GM12878 (cell line): ENCODE measurements around the gene SUFU. TPM values are rescaled to one million over a fixed set of nuclear protein-coding genes. Genes with fewer than 3 reads are reported as not detected.

Experiments
- CBX3 ChIP-seq: fragments of 200-600 bp; sonication (generic); IDR thresholded peaks from 2 replicates; pipeline ENCODE4 v1.6.1; 2016; ENCODE audit warnings: low read depth, borderline replicate concordance
- FOXM1 ChIP-seq: IDR thresholded peaks from 2 replicates; pipeline ENCODE4 v1.6.1; 2012; ENCODE audit warnings: low read depth, mild to moderate bottlenecking, inconsistent platforms, low read length, moderate library complexity
- NFXL1 ChIP-seq: fragments of 450-650 bp; IDR thresholded peaks from 2 replicates; pipeline ENCODE4 v1.6.1; 2017; ENCODE audit warnings: antibody characterized with exemption, mild to moderate bottlenecking, borderline replicate concordance
- PAX8 ChIP-seq: fragments of 450-650 bp; IDR thresholded peaks from 2 replicates; pipeline ENCODE4 v1.6.1; 2017; ENCODE audit warnings: mild to moderate bottlenecking, moderate library complexity
- SIX5 ChIP-seq: IDR thresholded peaks from 2 replicates; pipeline ENCODE4 v1.6.1; 2011; ENCODE audit warnings: mild to moderate bottlenecking, low read depth, low read length, moderate library complexity; ENCODE audit not compliant: severe bottlenecking
- USF2 ChIP-seq: IDR thresholded peaks from 2 replicates; pipeline ENCODE4 v1.6.1; 2011; ENCODE audit warnings: low read depth, low read length, improper control_type of control experiment, borderline replicate concordance
- YBX1 ChIP-seq: fragments of 450-650 bp; IDR thresholded peaks from 2 replicates; pipeline ENCODE4 v1.6.1; 2016; ENCODE audit warnings: antibody characterized with exemption
- polyA plus RNA-seq, 11 experiments: library from polyadenylated mRNA; depleted of rRNA in 4 of 11; unstranded in 6 of 11; stranded (reverse) in 5 of 11; fragments of >200 nt; fragmentation: Nextera tagmentation in 4 of 11; fragmentation: Illumina TruSeq in 1 of 11; extraction: Ambion mirVana in 4 of 11; extraction: Trizol in 1 of 11; gene quantifications; 1 replicate in 1 of 11; 2 replicates in 10 of 11; pipeline versions ENCODE4 v1.2.1 to v1.2.3, GENCODE V29; 2011 to 2016; ENCODE audit warnings: inconsistent platforms in 2 of 11, missing spikeins in 2 of 11, low read depth in 1 of 11
- total RNA-seq, 4 experiments: library from RNA; depleted of rRNA in 3 of 4; stranded (reverse); fragments of >200 nt in 3 of 4; fragmentation: Illumina TruSeq in 1 of 4; extraction: Trizol in 1 of 4; gene quantifications; 2 replicates each; pipeline versions ENCODE4 v1.2.1 to v1.2.3, GENCODE V29; 2013 to 2021
- TF ChIP-seq, protein P1 (sequence below): fragments of 450-650 bp; formaldehyde crosslinking; IDR thresholded peaks from 2 replicates; pipeline ENCODE4 v1.5.0; 2022; ENCODE audit warnings: mild to moderate bottlenecking, missing genetic modification characterization

The SUFU gene
- total and polyA plus RNA-seq, 10 of the 15 experiments (the other 5 are each of a cell fraction or from before 2014, with no cell fraction given): 0.68 to 7.7 (median 2.4) TPM

- TF ChIP-seq USF2: no peak
- TF ChIP-seq PAX8: no peak
- no peak for TF ChIP-seq NFXL1
- TF ChIP-seq, protein P1, sequence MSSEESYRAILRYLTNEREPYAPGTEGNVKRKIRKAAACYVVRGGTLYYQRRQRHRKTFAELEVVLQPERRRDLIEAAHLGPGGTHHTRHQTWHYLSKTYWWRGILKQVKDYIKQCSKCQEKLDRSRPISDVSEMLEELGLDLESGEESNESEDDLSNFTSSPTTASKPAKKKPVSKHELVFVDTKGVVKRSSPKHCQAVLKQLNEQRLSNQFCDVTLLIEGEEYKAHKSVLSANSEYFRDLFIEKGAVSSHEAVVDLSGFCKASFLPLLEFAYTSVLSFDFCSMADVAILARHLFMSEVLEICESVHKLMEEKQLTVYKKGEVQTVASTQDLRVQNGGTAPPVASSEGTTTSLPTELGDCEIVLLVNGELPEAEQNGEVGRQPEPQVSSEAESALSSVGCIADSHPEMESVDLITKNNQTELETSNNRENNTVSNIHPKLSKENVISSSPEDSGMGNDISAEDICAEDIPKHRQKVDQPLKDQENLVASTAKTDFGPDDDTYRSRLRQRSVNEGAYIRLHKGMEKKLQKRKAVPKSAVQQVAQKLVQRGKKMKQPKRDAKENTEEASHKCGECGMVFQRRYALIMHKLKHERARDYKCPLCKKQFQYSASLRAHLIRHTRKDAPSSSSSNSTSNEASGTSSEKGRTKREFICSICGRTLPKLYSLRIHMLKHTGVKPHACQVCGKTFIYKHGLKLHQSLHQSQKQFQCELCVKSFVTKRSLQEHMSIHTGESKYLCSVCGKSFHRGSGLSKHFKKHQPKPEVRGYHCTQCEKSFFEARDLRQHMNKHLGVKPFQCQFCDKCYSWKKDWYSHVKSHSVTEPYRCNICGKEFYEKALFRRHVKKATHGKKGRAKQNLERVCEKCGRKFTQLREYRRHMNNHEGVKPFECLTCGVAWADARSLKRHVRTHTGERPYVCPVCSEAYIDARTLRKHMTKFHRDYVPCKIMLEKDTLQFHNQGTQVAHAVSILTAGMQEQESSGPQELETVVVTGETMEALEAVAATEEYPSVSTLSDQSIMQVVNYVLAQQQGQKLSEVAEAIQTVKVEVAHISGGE (CRISPR knock-in tag): no peak
- no peak for TF ChIP-seq CBX3
- TF ChIP-seq FOXM1: no peak
- no peak for TF ChIP-seq YBX1
- TF ChIP-seq SIX5: no peak
These were observed 170.8 kb downstream of the SUFU start (continued) for GRCh38 chr10:102674566-102674965.
